GM10266 (cell line): Measurements from ENCODE around the gene DEUP1.

Source experiments
- DNase-seq: peaks from one replicate; pipeline ENCODE4 v3.0.0; 2012; ENCODE audit errors: extremely low spot score
- TF ChIP-seq, protein P1 (sequence below): IDR thresholded peaks from 2 replicates; pipeline ENCODE4 v1.5.1; 2012; ENCODE audit warnings: mild to moderate bottlenecking, low read depth; ENCODE audit not compliant: control insufficient read depth, insufficient read depth; ENCODE audit errors: missing control alignments

DEUP1 gene

DNA sequence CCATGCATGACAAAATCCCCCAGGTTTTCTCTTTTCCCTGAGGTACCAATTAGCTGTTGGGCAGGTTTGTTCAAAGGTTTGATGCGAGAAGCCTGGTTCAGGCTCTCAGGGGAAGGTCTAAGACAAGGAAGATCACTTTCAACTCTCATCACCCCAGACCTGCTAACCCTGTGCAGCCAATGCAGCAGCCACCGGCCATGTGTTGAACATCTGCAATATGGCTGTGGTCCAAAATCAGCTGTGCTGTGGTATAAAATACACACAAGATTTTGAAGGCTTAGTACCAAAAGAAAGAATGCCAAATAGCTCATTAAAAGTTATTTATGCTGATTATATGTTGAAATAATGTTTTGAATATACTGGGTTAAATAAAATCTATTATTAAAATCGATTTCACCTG lies 154.2 kb downstream of the DEUP1 start:
- DNase-seq = no peak
- TF ChIP-seq, protein P1, sequence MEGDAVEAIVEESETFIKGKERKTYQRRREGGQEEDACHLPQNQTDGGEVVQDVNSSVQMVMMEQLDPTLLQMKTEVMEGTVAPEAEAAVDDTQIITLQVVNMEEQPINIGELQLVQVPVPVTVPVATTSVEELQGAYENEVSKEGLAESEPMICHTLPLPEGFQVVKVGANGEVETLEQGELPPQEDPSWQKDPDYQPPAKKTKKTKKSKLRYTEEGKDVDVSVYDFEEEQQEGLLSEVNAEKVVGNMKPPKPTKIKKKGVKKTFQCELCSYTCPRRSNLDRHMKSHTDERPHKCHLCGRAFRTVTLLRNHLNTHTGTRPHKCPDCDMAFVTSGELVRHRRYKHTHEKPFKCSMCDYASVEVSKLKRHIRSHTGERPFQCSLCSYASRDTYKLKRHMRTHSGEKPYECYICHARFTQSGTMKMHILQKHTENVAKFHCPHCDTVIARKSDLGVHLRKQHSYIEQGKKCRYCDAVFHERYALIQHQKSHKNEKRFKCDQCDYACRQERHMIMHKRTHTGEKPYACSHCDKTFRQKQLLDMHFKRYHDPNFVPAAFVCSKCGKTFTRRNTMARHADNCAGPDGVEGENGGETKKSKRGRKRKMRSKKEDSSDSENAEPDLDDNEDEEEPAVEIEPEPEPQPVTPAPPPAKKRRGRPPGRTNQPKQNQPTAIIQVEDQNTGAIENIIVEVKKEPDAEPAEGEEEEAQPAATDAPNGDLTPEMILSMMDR = no peak

DNA sequence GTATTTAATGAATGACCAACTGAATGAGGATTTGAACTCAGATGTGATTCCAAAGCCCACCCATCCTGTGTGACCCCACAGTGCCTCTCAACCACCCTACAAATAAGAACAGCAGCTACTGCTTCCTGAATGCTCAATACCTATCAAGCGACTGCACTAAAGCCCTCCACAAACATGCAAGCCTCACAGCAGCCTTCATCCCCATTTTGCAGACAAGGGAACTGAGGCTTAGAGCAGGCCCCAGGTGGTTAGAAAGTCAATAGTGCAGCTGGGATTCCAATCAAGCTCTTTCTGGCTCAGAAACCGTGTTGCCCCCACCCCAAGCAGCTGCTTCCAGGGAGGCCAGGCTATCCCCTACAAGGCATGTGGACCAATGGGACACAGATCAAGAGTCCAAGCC lies 155.4 kb downstream of the DEUP1 start:
- TF ChIP-seq, protein P1 = no peak
- DNase-seq = no peak

- DNase-seq = no peak
- TF ChIP-seq, protein P1 = no peak
Measured at GRCh38 chr11:93487032-93487483, 156.5 kb downstream of the DEUP1 start.
